K562 (cell line): ENCODE data around the gene MAP7D1. TPM values are rescaled to one million over a fixed set of nuclear protein-coding genes. Genes with fewer than 3 reads are reported as not detected.

Source experiments
- AFF4 ChIP-seq: sonication (generic); formaldehyde crosslinking; IDR thresholded peaks from 2 replicates; pipeline ENCODE4 v1.8.0; 2023; ENCODE audit warnings: mild to moderate bottlenecking, missing genetic modification reagents
- ATF3 ChIP-seq, 2 experiments: fragments of 450-650 bp in 1 of 2; sonication (generic) in 1 of 2; formaldehyde crosslinking in 1 of 2; IDR thresholded peaks in 1 of 2; conservative IDR thresholded peaks in 1 of 2; 2 replicates each; pipeline versions ENCODE4 v1.6.1 to v1.8.1; 2016 to 2023; ENCODE audit warnings: mild to moderate bottlenecking in 2 of 2, moderate library complexity in 2 of 2, inconsistent platforms in 1 of 2, missing genetic modification reagents in 1 of 2
- FOXA3 ChIP-seq, 2 experiments: fragments of 450-650 bp in 1 of 2; sonication (generic) in 1 of 2; formaldehyde crosslinking; IDR thresholded peaks in 1 of 2; conservative IDR thresholded peaks in 1 of 2; 2 replicates each; pipeline versions ENCODE4 v1.4.0 to v1.8.0; 2020 to 2022; ENCODE audit warnings: mild to moderate bottlenecking in 2 of 2, missing genetic modification reagents in 1 of 2
- HDAC1 ChIP-seq, 2 experiments: fragments of 450-650 bp; IDR thresholded peaks; 2 replicates each; pipeline ENCODE4 v1.6.1; 2016 to 2017; ENCODE audit warnings: inconsistent platforms in 1 of 2, mild to moderate bottlenecking in 1 of 2, moderate library complexity in 1 of 2
- MXD1 ChIP-seq: fragments of 250-450 bp; sonication (Bioruptor Pico); IDR thresholded peaks from 2 replicates; pipeline ENCODE4 v1.8.0; 2021; ENCODE audit warnings: borderline replicate concordance, mild to moderate bottlenecking, moderate library complexity; ENCODE audit not compliant: poor library complexity, severe bottlenecking
- RAD21 ChIP-seq, 2 experiments: fragments of 250-450 bp in 1 of 2; fragments of 450-650 bp in 1 of 2; sonication (Bioruptor Pico) in 1 of 2; formaldehyde crosslinking in 1 of 2; IDR thresholded peaks in 1 of 2; conservative IDR thresholded peaks in 1 of 2; 2 replicates each; pipeline versions ENCODE4 v1.4.0 to v1.8.0; 2020 to 2022; ENCODE audit warnings: mild to moderate bottlenecking in 2 of 2, moderate library complexity in 1 of 2
- RBBP5 ChIP-seq: fragments of 200-600 bp; sonication (generic); IDR thresholded peaks from 2 replicates; pipeline ENCODE4 v1.6.1; 2012; ENCODE audit warnings: borderline replicate concordance, mild to moderate bottlenecking, low read length, control low read depth, inconsistent platforms; ENCODE audit not compliant: insufficient read depth, poor library complexity, severe bottlenecking
- TEAD4 ChIP-seq, 2 experiments: sonication (generic) in 1 of 2; formaldehyde crosslinking in 1 of 2; IDR thresholded peaks; 2 replicates each; pipeline versions ENCODE4 v1.6.1 to v1.8.0; 2012 to 2022; ENCODE audit warnings: borderline replicate concordance in 1 of 2, inconsistent platforms in 1 of 2, low read length in 1 of 2, mild to moderate bottlenecking in 1 of 2, missing genetic modification reagents in 1 of 2
- TFAP4 ChIP-seq: sonication (generic); formaldehyde crosslinking; IDR thresholded peaks from 2 replicates; pipeline ENCODE4 v1.8.0; 2022; ENCODE audit warnings: missing genetic modification reagents, mild to moderate bottlenecking, moderate library complexity, borderline replicate concordance
- TFE3 ChIP-seq: fragments of 450-650 bp; formaldehyde crosslinking; IDR thresholded peaks from 2 replicates; pipeline ENCODE4 v1.4.0; 2020; ENCODE audit warnings: mild to moderate bottlenecking, mixed read lengths
- U2AF2 ChIP-seq: fragments of 200-400 bp; formaldehyde crosslinking; optimal IDR thresholded peaks from 2 replicates; pipeline ENCODE3; 2017; ENCODE audit warnings: low read depth, mild to moderate bottlenecking, low read length
- ZEB2 ChIP-seq: fragments of 450-650 bp; IDR thresholded peaks from 2 replicates; pipeline ENCODE4 v1.6.1; 2016
- ZFP36 ChIP-seq: fragments of 150-350 bp; IDR thresholded peaks from 2 replicates; pipeline ENCODE4 v1.6.1; 2018; ENCODE audit warnings: low read length, low read depth; ENCODE audit not compliant: partially characterized antibody
- ZNF165 ChIP-seq: fragments of 250-450 bp; sonication (Bioruptor Pico); IDR thresholded peaks from 2 replicates; pipeline ENCODE4 v1.4.0; 2020; ENCODE audit warnings: borderline replicate concordance
- ZNF77 ChIP-seq: fragments of 250-450 bp; sonication (Bioruptor Pico); IDR thresholded peaks from 2 replicates; pipeline ENCODE4 v1.5.0; 2020
- polyA plus RNA-seq, 8 experiments: library from polyadenylated mRNA; depleted of rRNA in 4 of 8; stranded (reverse) in 5 of 8; unstranded in 3 of 8; fragments of >200 nt; fragmentation: Nextera tagmentation in 2 of 8; fragmentation: Illumina TruSeq in 1 of 8; extraction: Ambion mirVana in 2 of 8; extraction: Trizol in 1 of 8; gene quantifications; 2 replicates each; pipeline versions ENCODE4 v1.2.1 to v1.2.3, GENCODE V29; 2011 to 2014; ENCODE audit warnings: inconsistent platforms in 1 of 8, missing spikeins in 1 of 8
- total RNA-seq, 7 experiments: library from RNA; depleted of rRNA in 6 of 7; stranded (reverse); fragments of >200 nt in 6 of 7; fragmentation: Illumina TruSeq in 2 of 7; extraction: Trizol in 2 of 7; gene quantifications; 2 replicates each; pipeline versions ENCODE4 v1.2.1 to v1.2.3, GENCODE V29; 2011 to 2021; ENCODE audit warnings: low replicate concordance in 1 of 7

The MAP7D1 gene
- total and polyA plus RNA-seq, 9 of the 15 experiments (the other 6 are each of a cell fraction or from before 2014, with no cell fraction given), result 3.6 to 108 (median 34.5) TPM

GRCh38 chr1:36134505-36135329 lies 21.2 kb upstream of the MAP7D1 start (continued):
- TF ChIP-seq MXD1 (no peak), ATF3 (IDR thresholded peaks at IDR 0.05) (peak; percentile 76; the same call in 1 of the 2 replicates), ATF3 (CRISPR knock-in tag; conservative IDR thresholded peaks at IDR 0.05) (no peak), FOXA3 (CRISPR knock-in tag; conservative IDR thresholded peaks at IDR 0.05 in 1 of 2, IDR thresholded peaks at IDR 0.05 in 1 of 2) (0 out of 4 replicates have a peak, but pooled peaks of 1 of the 2 experiments have one; percentile 47), ZNF165 (CRISPR knock-in tag) (no peak), AFF4 (CRISPR knock-in tag) (peak; percentile 70; the same call in 1 of the 2 replicates), TFAP4 (CRISPR knock-in tag) (peak; percentile 51; the same call in 1 of the 2 replicates), HDAC1 (IDR thresholded peaks at IDR 0.05) (peak in 1 of 2 experiments; percentile 9; a peak in 1 of 4 replicates), RBBP5 (no peak), TEAD4 (IDR thresholded peaks at IDR 0.05; ENCODE audit: low read length) (peak; percentile 59; the same call in 1 of the 2 replicates), TEAD4 (CRISPR knock-in tag; IDR thresholded peaks at IDR 0.05; ENCODE audit: borderline replicate concordance) (no peak), U2AF2 (no peak), ZFP36 (no peak), ZEB2 (peak; percentile 48; the same call in 1 of the 2 replicates), RAD21 (CRISPR knock-in tag; conservative IDR thresholded peaks at IDR 0.05 in 1 of 2, IDR thresholded peaks at IDR 0.05 in 1 of 2) (peak; percentile 89 to 93), ZNF77 (CRISPR knock-in tag) (no peak), TFE3 (CRISPR knock-in tag) (no peak)
